GM11168 (cell line): ENCODE results near the gene SMCR8.
"Not testable (repeated sequence)": the region's sequence is repeated elsewhere in the genome, so short reads cannot be mapped to it uniquely, and the experiment has no call there.

Source experiments
- in situ Hi-C: fragments of 300-500 bp; cut with MboI; formaldehyde crosslinking; loops from one replicate; pipeline ENCODE4 v1.12.0; 2022; ENCODE audit warnings: low sequenced_read_pairs; ENCODE audit not compliant: unreplicated experiment

SMCR8 gene

DNA sequence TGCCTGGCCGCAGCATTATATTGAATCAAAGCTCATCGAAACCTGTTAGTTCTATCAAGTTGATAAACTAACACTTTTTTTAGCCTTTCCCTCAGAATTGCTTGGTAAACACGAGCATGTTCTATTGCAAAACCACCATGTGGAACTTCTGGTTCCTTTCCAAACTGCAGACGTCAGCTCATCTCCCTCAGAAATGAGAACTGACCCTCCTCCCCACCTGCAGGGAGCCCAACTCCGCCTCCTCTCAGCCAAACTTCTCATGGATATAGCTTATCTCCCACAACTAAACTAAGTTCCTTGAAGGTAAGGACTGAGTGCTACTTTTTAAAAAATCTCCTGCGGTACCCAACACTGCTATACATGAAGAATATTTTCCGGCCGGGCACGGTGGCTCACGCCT, 41.5 kb downstream of the SMCR8 start:
- in situ Hi-C loops = no loop called here

DNA sequence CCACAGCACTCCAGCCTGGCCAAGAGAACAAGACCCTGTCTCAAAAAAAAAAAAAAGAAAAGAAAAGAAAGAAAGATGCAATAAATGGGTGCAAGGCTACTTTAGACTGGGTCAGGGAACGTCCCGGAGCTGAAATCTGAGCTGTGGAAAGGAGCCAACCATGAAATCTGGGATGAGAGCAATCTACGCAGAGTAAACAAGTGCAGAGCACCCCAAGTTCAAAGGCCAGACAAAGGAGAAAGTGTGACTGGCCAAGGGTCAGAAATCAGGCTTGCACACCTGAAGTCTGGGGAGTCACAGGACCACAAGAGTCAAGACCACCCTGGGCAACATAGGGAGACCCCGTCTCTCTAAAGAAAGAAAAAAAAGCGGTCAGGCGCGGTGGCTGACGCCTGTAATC, 45.4 kb downstream of the SMCR8 start:
- in situ Hi-C loops = no loop called here

DNA sequence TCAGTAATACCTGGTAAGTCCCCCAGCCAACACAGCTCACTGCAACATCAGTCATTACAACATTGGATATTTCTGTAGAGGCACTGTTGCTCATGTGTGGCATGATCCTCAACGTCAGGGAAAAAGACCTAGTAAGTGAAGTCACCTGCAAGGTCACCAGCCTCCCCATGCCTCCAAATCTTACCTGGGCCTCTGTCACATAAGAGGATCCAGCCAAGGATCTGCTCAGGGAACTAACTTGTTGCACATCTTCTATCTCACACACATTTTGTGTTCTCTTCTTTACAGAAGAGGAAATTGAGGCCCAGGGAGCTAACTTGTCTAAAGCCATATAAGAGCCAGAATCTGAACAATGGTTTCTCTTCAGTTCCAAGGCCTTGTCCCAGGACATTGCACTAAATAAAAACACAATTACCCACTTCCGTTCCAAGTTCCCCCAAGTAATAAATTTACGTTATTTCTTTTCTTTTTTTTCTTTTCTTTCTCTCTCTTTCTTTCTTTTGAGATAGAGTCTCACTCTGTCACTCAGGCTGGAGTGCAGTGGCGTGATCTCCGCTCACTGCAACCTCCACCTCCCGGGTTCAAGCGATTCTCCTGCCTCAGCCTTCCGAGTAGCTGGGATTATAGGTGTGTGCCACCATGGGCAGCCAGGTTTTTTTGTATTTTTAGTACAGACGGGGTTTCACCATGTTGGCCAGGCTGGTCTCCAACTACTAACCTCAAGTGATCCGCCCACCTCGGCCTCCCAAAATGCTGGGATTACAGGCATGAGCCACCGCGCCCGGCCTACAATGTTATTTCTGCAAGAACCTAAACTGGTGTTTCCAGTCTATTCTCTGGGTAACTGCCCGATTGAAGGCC, 47.0 kb downstream of the SMCR8 start:
- in situ Hi-C loops = no loop called here

DNA sequence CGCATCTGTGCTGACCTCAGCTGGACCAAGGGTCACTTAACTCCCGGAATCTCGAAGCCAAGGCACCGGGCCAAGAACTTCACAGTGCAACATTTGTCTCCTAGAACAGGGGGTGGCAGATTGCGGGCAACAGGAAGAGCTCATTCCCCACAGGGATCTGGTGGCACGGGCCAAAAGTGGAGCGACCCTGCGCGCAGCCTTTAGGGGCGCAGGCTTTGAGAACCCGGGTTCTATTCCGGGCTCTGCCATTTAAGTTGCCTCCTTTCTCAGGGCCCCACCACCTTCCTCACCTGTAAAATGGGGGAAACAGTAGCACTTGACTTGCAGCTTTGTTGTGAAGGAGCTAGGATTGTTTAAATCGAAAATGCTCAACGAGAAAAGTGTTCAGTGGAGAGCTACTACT, 47.6 kb downstream of the SMCR8 start:
- in situ Hi-C loops = no loop called here

DNA sequence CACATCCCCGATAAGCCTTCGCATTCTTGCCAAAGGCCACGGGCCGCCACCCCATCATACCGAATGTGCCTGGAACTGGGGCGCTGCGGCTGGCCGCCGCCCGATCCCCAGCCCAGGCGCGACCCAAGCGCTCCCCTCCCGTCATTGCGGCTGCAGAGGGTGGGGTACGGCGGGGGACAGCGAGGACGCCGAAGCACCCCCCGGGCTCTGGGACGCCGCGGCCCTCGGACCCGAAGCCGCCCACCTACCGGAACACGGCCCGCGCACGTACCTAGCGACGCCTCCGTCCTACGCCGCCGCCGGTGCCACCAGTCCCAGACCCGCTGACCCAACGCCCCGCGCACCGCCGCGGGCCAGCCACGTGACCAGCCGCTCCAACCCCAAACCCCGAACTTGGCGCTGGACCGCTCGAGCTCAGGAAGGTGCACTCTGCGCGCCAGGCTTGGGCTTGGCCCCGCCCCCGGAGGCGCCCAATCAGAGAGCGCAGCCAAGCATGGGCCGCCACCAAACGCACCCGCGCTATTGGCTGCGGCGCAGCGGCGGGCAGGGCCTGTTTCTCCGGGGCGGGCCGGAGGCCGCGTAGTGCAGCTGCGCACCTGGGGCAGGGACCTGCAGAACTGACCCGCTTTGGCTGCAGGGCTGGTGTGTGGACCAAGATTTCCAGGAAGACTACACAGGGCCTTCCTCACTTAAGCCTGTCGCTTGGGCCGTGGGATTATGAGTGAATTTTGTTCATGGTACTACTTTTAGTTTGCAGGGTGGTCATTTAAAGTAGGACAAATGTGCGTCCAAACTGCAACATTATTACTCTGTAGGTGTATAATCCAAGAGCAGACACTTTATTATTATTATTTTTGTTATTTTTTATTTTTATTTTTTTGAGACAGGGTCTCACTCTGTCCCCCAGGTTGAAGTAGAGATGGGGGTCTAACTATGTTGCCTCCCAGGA, 48.3 kb downstream of the SMCR8 start, which contains the start of gene SHMT1:
TSS of gene SHMT1 (minus strand) at position 450 of the 949 bp plus-strand sequence. CDS start 7,569 bp downstream, outside the sequence.
- in situ Hi-C loops = no loop called here

DNA sequence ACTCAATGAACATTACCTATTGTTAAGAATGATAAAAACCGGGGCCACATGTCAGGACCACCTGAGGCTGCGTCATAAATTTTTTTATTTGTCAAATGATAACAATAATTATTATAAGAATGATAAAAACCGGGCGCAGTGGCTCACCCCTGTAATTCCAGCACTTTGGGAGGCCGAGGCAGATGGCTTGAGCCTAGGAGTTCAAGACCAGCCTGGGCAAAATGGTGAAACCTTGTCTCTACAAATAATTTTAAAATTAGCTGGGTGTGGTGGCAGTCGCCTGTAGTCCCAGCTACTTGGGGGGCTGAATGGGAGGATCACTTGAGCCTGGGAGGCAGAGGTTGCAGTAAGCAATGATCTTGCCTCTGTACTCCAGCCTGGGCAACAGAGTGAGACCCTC, 49.1 kb downstream of the SMCR8 start:
- in situ Hi-C loops = no loop called here

DNA sequence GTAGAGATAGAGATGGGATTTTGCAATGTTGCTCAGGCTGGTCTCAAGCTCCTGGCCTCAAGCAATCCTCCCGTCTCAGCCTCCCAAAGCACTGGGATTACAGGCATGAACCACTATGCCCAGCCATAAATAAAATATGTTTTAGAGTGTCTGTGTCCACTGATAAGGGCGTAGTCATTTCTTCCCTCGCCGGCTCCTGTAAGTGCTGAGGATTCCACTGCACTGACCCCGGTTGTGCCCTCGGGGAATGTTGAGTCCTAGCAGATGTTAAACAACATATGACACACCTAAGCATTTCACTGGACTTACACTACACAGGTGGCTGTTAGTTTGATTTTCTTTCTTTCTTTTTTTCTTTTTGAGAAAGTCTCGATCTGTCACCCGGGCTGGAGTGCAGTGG, 53.9 kb downstream of the SMCR8 start:
- in situ Hi-C loops = no loop called here

DNA sequence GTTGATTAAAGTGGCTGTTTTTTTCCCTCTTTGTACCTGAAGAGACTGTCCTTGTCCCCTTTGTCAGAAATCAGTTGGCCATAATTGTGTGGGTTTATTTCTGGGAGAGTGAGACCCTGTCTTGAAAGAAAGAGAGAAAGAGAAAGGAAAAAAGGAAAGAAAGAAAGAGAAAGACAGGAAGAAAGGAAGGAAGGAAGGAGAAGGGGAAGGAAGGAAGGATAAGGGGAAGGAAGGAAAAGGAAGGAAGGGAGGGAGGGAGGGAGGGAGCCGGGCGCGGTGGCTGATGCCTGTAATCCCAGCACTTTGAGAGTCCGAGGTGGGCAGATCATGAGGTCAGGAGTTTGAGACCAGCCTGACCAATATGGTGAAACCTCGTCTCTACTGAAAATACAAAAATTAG, 55.7 kb downstream of the SMCR8 start:
- in situ Hi-C loops = no loop called here

DNA sequence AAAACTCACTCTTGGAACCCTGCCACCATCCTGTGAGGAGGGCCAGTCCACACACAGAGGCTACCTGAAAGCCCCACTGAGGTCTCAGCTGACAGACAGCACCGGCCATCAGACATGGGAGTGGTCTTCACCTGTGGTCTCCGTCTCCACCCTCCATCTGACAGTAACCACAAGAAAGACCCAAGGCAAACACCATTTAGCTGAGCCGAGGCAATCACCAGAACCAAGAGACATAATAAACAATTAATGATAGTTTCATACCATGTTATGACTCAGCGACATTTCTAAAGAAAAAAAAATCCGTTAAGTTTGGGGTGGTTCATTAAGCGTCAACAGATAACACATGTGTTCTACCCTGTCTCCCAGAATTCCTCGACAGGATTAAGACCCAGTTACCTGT, 56.4 kb downstream of the SMCR8 start:
- in situ Hi-C loops = no loop called here

DNA sequence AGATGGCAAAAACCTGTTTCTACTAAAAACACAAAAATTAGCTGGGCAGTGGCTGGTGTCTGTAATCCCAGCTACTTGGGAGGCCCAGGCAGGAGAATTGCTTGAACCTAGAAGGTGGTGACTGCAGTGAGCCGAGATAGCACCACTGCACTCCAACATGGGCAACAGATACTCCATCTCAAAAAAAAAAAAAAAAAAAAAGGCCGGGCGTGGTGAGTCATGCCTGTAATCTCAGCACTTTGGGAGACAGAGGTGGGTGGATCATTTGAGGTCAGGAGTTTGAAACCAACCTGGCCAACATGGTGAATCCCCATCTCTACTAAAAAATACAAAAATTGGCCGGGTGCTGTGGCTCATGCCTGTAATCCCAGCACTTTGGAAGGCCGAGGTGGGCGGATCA, 58.1 kb downstream of the SMCR8 start:
- in situ Hi-C loops = not testable (repeated sequence)

DNA sequence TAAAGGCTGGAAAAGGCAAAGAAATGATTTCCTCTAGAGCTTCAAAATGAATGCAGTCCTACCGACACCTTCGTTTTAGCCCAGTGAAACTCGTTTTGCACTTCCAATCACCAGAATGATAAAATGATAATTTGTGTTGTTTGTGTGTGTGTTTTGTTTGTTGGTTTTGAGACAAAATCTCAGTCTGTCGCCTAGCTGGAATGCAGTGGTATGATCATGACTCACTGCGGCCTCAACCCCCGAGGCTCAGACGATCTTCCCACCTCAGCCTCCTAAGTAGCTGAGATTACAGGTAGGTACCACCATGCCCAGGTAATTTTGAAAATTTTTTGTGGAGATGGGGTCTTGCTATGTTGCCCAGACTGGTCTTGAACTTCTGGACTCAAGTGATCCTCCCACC, 59.1 kb downstream of the SMCR8 start:
- in situ Hi-C loops = no loop called here
